Heart left ventricle (tissue), 16 donors: ENCODE measurements around the gene SMPD1. TPM values are rescaled to one million over a fixed set of nuclear protein-coding genes. Genes with fewer than 3 reads are reported as not detected.
"Not testable (repeated sequence)": the region's sequence is repeated elsewhere in the genome, so short reads cannot be mapped to it uniquely, and the experiment has no call there.

ENCODE experiments used
- ATAC-seq, 4 donors: fragments of 200-7000 bp; cut with Tn5 transposase; one replicate each; pipeline ENCODE4 v1.9.1; 2020 to 2022; ENCODE audit warnings: moderate library complexity in 4 of 4, mild to moderate bottlenecking in 3 of 4, moderate number of reproducible peaks in 1 of 4
- DNase-seq, 5 donors: peaks; one replicate each; pipeline ENCODE4 v3.0.0-alpha.2; 2020
- H3K27ac ChIP-seq, 12 donors: fragments of 200-600 bp; sonication (generic) in 4 of 12; one replicate each; pipeline versions ENCODE4 v1.5.0 to v1.8.0; 2016 to 2022; ENCODE audit warnings: mild to moderate bottlenecking in 2 of 12
- H3K27me3 ChIP-seq, 9 donors: fragments of 200-600 bp; sonication (generic) in 2 of 9; one replicate each; pipeline versions ENCODE4 v1.5.1 to v1.8.0; 2016 to 2022; ENCODE audit warnings: mild to moderate bottlenecking in 3 of 9
- H3K36me3 ChIP-seq, 9 donors: fragments of 200-600 bp; sonication (generic) in 2 of 9; one replicate each; pipeline versions ENCODE4 v1.5.0 to v1.8.0; 2018 to 2022; ENCODE audit warnings: mild to moderate bottlenecking in 2 of 9
- H3K4me1 ChIP-seq, 12 donors: fragments of 200-600 bp; sonication (generic) in 4 of 12; one replicate each; pipeline versions ENCODE4 v1.5.0 to v1.8.0; 2016 to 2022; ENCODE audit warnings: mild to moderate bottlenecking in 3 of 12
- H3K4me3 ChIP-seq, 12 donors: fragments of 200-600 bp; sonication (generic) in 4 of 12; one replicate each; pipeline versions ENCODE4 v1.5.0 to v1.8.0; 2017 to 2022; ENCODE audit warnings: mild to moderate bottlenecking in 9 of 12, moderate library complexity in 4 of 12
- H3K9me3 ChIP-seq, 12 donors: fragments of 200-600 bp; sonication (generic) in 4 of 12; one replicate each; pipeline versions ENCODE4 v1.5.0 to v1.8.0; 2016 to 2022; ENCODE audit warnings: mild to moderate bottlenecking in 1 of 12
- CTCF ChIP-seq, 12 donors: fragments of 200-600 bp; sonication (generic) in 4 of 12; IDR thresholded peaks; one replicate each; pipeline versions ENCODE4 v1.5.0 to v1.8.0; 2018 to 2022; ENCODE audit warnings: antibody characterized with exemption in 12 of 12, mild to moderate bottlenecking in 5 of 12
- POLR2A ChIP-seq, 2 donors: fragments of 450-650 bp; IDR thresholded peaks; one replicate each; pipeline ENCODE4 v1.6.1; 2017; ENCODE audit warnings: antibody characterized with exemption in 2 of 2, mild to moderate bottlenecking in 2 of 2, moderate library complexity in 2 of 2
- WGBS, 4 donors: extraction: QIAGEN DNeasy Blood & Tissue Kit in 2 of 4; methylation state at CpG; one replicate each; pipeline versions ENCODE4 v1.1.5 to v1.1.7; 2013 to 2018; 5-methylcytosine and 5-hydroxymethylcytosine counted together
- intact Hi-C, 10 donors: fragments of 100-400 bp; cut with DNase I; formaldehyde crosslinking; loops; one replicate each; pipeline versions ENCODE4 v1.11.1 to v1.14.2; 2022
- polyA plus RNA-seq, 2 donors: library from polyadenylated mRNA; stranded (reverse); fragments of 200-250 nt; gene quantifications; one replicate each; pipeline ENCODE4 v1.2.3, GENCODE V29; 2013
- total RNA-seq, 9 donors: library from RNA; depleted of rRNA in 2 of 9; stranded (reverse); fragments of >200 nt in 2 of 9; fragmentation: NEBNext Ultra II Directional in 3 of 9; extraction: Animal tissue kit (Norgen Biotek cat#: 25700) in 3 of 9; gene quantifications; one replicate each; pipeline versions ENCODE4 v1.1.0 to v1.2.4, GENCODE V29; 2016 to 2023
- donor health status: ischemic (EF 13 %, LVEDD 7.1; RV severe dilation, severe dysfunction).
- donor health status: healthy with polysubstance abuse.
- donor health status: DM: no; HTN: yes; CAD: no.
- donor health status: DM: no; HTN: no; CAD: no.
- donor health status: ischemic (EF 25% LVEDD 6.9; RV normal size, moderate dysfunction).
- donor health status: ischemic (EF 25% LVEDD 5.7; RV mildly dilated, moderate dysfunction).
- donor health status: healthy.
- donor health status: DM: yes; HTN: yes; CAD: no.
- donor health status: ischemic (EF 35%, LVEDD 5.7; RV mildly dilated, moderate dysfunction).
- donor health status: nonischemic (EF 11% LVEDD 7.7; RV severe dilation, severe dysfunction).
- donor health status: DM: yes; HTN: yes; CAD: no.
- donor health status: PGD.
- donor health status: ischemic (EF 29% LVEDD 5.4; RV normal size, mild dysfunction).
- donor health status: nonischemic (EF 23%, LVEDD 6.1; RV moderate dilation, normal function).

The SMPD1 gene
- total and polyA plus RNA-seq, 11 donors, result 53.8 to 92.3 (median 64.9) TPM

GRCh38 chr11:6391537-6392134, 1.4 kb downstream of the SMPD1 start:
- no peak for DNase-seq
- Histone ChIP-seq H3K27me3 (no peaks in the 10 kb centered on the region), H3K36me3 (peaks cover 0 to 28% (median 26%) of the 10 kb centered on the region in 9 donors), H3K9me3 (no peaks in the 10 kb centered on the region), H3K4me1 (peaks cover 0 to 36% (median 19%) of the 10 kb centered on the region in 12 donors), H3K4me3 (peak overlapping the region in 8 of 12 donors; percentile 79 to 97 (median 88)), H3K27ac (peak overlapping the region in 2 of 12 donors; percentile 90 to 94)
- intact Hi-C loops, result loop anchor here in 7 of 10 donors (2.0 to 10.0 kb wide), 7 partner anchors 27 to 313 kb away; partner anchors contain the start of genes APBB1 (in 3 of the 7), ILK (in 1 of the 7), MRPL17 (in 1 of the 7) and RRP8 (in 1 of the 7)
- TF ChIP-seq CTCF (IDR thresholded peaks at IDR 0.05) (no peak), POLR2A (IDR thresholded peaks at IDR 0.05) (no peak)
- WGBS, 4 donors, result 87 to 95% (median 91%) methylated on average over 10 to 18 of the region's 18 CpGs
- ATAC-seq, result no peak

- 93 to 97% (median 96%) methylated on average over 4 of the region's 4 CpGs for WGBS, 4 donors
- not testable (repeated sequence) for H3K27ac ChIP-seq, ATAC-seq, H3K9me3 ChIP-seq, H3K27me3 ChIP-seq, H3K4me3 ChIP-seq, DNase-seq
- H3K36me3 ChIP-seq, result peaks cover 0 to 33% (median 26%) of the 10 kb centered on the region in 9 donors
- peaks cover 0 to 40% (median 22%) of the 10 kb centered on the region in 12 donors for H3K4me1 ChIP-seq
- intact Hi-C loops, result loop anchor here in 5 of 10 donors (5.0 to 10.0 kb wide), 5 partner anchors 35 to 313 kb away; partner anchors contain the start of genes ILK (in 1 of the 5), MRPL17 (in 1 of the 5), RRP8 (in 1 of the 5) and TRIM3 (in 1 of the 5)
Observed at GRCh38 chr11:6392251-6392650, 2.0 kb downstream of the SMPD1 start.

- TF ChIP-seq CTCF (IDR thresholded peaks at IDR 0.05) (no peak), POLR2A (IDR thresholded peaks at IDR 0.05) (no peak)
- intact Hi-C loops, result loop anchor here in 5 of 10 donors (5.0 to 10.0 kb wide), 5 partner anchors 33 to 311 kb away; partner anchors contain the start of genes ILK (in 1 of the 5), MRPL17 (in 1 of the 5), RRP8 (in 1 of the 5) and TRIM3 (in 1 of the 5)
- Histone ChIP-seq H3K36me3 (peaks cover 0 to 46% (median 26%) of the 10 kb centered on the region in 9 donors), H3K4me1 (peaks cover 0 to 44% (median 21%) of the 10 kb centered on the region in 12 donors), H3K27ac (no peak overlapping the region), H3K4me3 (no peak overlapping the region), H3K27me3 (no peaks in the 10 kb centered on the region), H3K9me3 (no peaks in the 10 kb centered on the region)
- ATAC-seq (no peak), DNase-seq (no peak)
- 85 to 92% (median 88%) methylated on average over 14 to 16 of the region's 16 CpGs for WGBS, 4 donors
Observed at GRCh38 chr11:6393989-6394670, 3.9 kb downstream of the SMPD1 start.

- H3K9me3 ChIP-seq, result no peaks in the 10 kb centered on the region
- WGBS, 4 donors, result 85 to 89% (median 87%) methylated on average over 13 to 16 of the region's 16 CpGs
- no peaks in the 10 kb centered on the region for H3K27me3 ChIP-seq
- TF ChIP-seq CTCF (IDR thresholded peaks at IDR 0.05) (no peak), POLR2A (IDR thresholded peaks at IDR 0.05) (no peak)
- H3K4me3 ChIP-seq, result no peak overlapping the region
- DNase-seq, result no peak
- peaks cover 0 to 58% (median 35%) of the 10 kb centered on the region in 9 donors for H3K36me3 ChIP-seq
- H3K27ac ChIP-seq, result no peak overlapping the region
- H3K4me1 ChIP-seq, result peaks cover 0 to 36% (median 14%) of the 10 kb centered on the region in 12 donors
- intact Hi-C loops, result loop anchor here in 2 of 10 donors (10.0 kb wide), 2 partner anchors 289 to 309 kb away; partner anchors contain the start of gene MRPL17 (in 1 of the 2)
- no peak for ATAC-seq
Observed at GRCh38 chr11:6395470-6396060, 5.3 kb downstream of the SMPD1 start.
